MM.1S (cell line): ENCODE data around the gene PRCD.

Experiments used
- CTCF ChIP-seq: fragments of 300-600 bp; sonication (generic); IDR thresholded peaks from 2 replicates; pipeline ENCODE4 v1.5.1; 2016; ENCODE audit warnings: antibody characterized with exemption, low read length, mixed read lengths
- EZH2 ChIP-seq: fragments of 300-600 bp; sonication (generic); optimal IDR thresholded peaks from 2 replicates; pipeline ENCODE3; 2017; ENCODE audit warnings: low read depth, mild to moderate bottlenecking, antibody characterized with exemption, low read length, mixed read lengths
- EZH2phosphoT487 ChIP-seq: fragments of 300-600 bp; sonication (generic); IDR thresholded peaks from 2 replicates; pipeline ENCODE4 v1.6.1; 2018; ENCODE audit warnings: antibody characterized with exemption, low read length

- TF ChIP-seq CTCF, result no peak
- no peak for TF ChIP-seq EZH2
- TF ChIP-seq EZH2phosphoT487, result no peak
Measured at GRCh38 chr17:76576189-76576588, 36.3 kb downstream of the PRCD start.
